ENCODE data around the gene KLC1. TPM values are rescaled to one million over a fixed set of nuclear protein-coding genes. Genes with fewer than 3 reads are reported as not detected.

The KLC1 gene
- total RNA-seq (2022; extraction: Qiagen RNA extraction), result 79.5 to 116 TPM (median 93.7 TPM) in 5 replicates

GRCh38 chr14:103628684-103629502, at the start of gene KLC1:
KLC1 (plus strand) TSS chr14:103629211; CDS start chr14:103654565, 25,354 bp downstream.

GRCh38 chr14:103715052-103716000, 86.3 kb downstream of the KLC1 start, which contains the start of the genes XRCC3 and ZFYVE21:
XRCC3 (minus strand) TSS chr14:103715451; CDS start chr14:103711087, 4,364 bp downstream.
ZFYVE21 (plus strand) TSS chr14:103715810; CDS start chr14:103715842, 32 bp downstream.

Other genes with a start within 250 kb of the KLC1 start
- 52.6 to 58.0 TPM (median 55.5 TPM) in 5 replicates for gene MARK3, start 243.8 kb upstream of the KLC1 start, total RNA-seq (2022; extraction: Qiagen RNA extraction)
- gene CKB, start 106.4 kb upstream of the KLC1 start, total RNA-seq (2022; extraction: Qiagen RNA extraction), result 157 to 230 TPM (median 213 TPM) in 5 replicates
- gene TRMT61A, start 100.0 kb upstream of the KLC1 start, total RNA-seq (2022; extraction: Qiagen RNA extraction), result 18.3 to 27.2 TPM (median 24.7 TPM) in 5 replicates
- gene BAG5, start 66.6 kb upstream of the KLC1 start, total RNA-seq (2022; extraction: Qiagen RNA extraction), result 24.5 to 31.4 TPM (median 26.1 TPM) in 5 replicates
- 46.1 to 51.9 TPM (median 48.8 TPM) in 5 replicates for gene COA8, start 66.3 kb upstream of the KLC1 start, total RNA-seq (2022; extraction: Qiagen RNA extraction)
- gene XRCC3, start 86.2 kb downstream of the KLC1 start, total RNA-seq (2022; extraction: Qiagen RNA extraction), result 27.4 to 30.3 TPM (median 28.4 TPM) in 5 replicates
- gene ZFYVE21, start 86.6 kb downstream of the KLC1 start, total RNA-seq (2022; extraction: Qiagen RNA extraction), result 35.4 to 46.9 TPM (median 42.6 TPM) in 5 replicates
- gene PPP1R13B, start 218.4 kb downstream of the KLC1 start, total RNA-seq (2022; extraction: Qiagen RNA extraction), result 5.2 to 7.4 TPM (median 6.0 TPM) in 5 replicates

All from A549 treated with dexamethasone at 1 μM for 4 hours (cell line).